HepG2 (cell line): ENCODE data around the gene UGT1A8. TPM values are rescaled to one million over a fixed set of nuclear protein-coding genes. Genes with fewer than 3 reads are reported as not detected.

Source experiments
- ATAC-seq: fragments of 200-7000 bp; cut with Tn5 transposase; 3 replicates; pipeline ENCODE4 v1.9.1; 2020; ENCODE audit warnings: mild to moderate bottlenecking, moderate library complexity
- BruUV-seq: library from RNA; stranded (reverse); fragments of 400-500 nt; replicated peaks from 2 replicates; lab custom pipeline; 2021; lab: Mats Ljungman, UMichigan
- CTCF ChIA-PET: fragments of 300-600 bp; formaldehyde crosslinking; extraction: SDS; loops from one replicate; lab custom pipeline; 2021; ENCODE audit warnings: low total read pairs, inconsistent platforms, low intra/inter-chr PET ratio; lab: Yijun Ruan, JAX
- POLR2A ChIA-PET: fragments of 350-600 bp; sonication (Branson Sonifier 250); formaldehyde crosslinking; loops from one replicate; lab custom pipeline; 2020; ENCODE audit warnings: antibody characterized with exemption, inconsistent platforms; lab: Yijun Ruan, JAX
- DNase-seq: peaks from one replicate; pipeline ENCODE4 v3.0.0-alpha.2; 2015; ENCODE audit warnings: low spot score
- FAIRE-seq: peaks from 3 replicates; lab custom pipeline; 2011; peaks lifted over from hg19 to GRCh38; lab: Jason Lieb, UNC
- H2AFZ ChIP-seq: one replicate; pipeline ENCODE4 v1.6.1; 2011; ENCODE audit warnings: low read length, inconsistent platforms
- H3K27ac ChIP-seq: fragments of 300-600 bp; 3 replicates; pipeline ENCODE4 v1.8.0; 2011; ENCODE audit warnings: mixed run types, mild to moderate bottlenecking, mixed read lengths, low read length, inconsistent platforms; ENCODE audit not compliant: insufficient read depth; ENCODE audit errors: extremely low read length
- H3K27me3 ChIP-seq, 2 experiments: fragments of 200-600 bp in 1 of 2; 2 replicates in 1 of 2; 3 replicates in 1 of 2; pipeline versions ENCODE4 v1.6.0 to v1.8.0; 2011; ENCODE audit warnings: low read length in 2 of 2, mild to moderate bottlenecking in 2 of 2, moderate library complexity in 2 of 2, inconsistent platforms in 1 of 2; ENCODE audit not compliant: insufficient read depth in 2 of 2, control insufficient read depth in 1 of 2
- H3K36me3 ChIP-seq, 2 experiments: fragments of 200-600 bp in 1 of 2; replicated peaks in 1 of 2; 2 replicates in 1 of 2; 3 replicates in 1 of 2; pipeline versions ENCODE4 v1.5.1 to v1.8.0; 2011; ENCODE audit warnings: low read length in 2 of 2, inconsistent platforms in 1 of 2; ENCODE audit not compliant: insufficient read depth in 2 of 2, control insufficient read depth in 1 of 2
- H3K4me1 ChIP-seq: 2 replicates; pipeline ENCODE4 v1.5.1; 2012; ENCODE audit warnings: low read length, inconsistent platforms; ENCODE audit not compliant: insufficient read depth
- H3K4me2 ChIP-seq: 2 replicates; pipeline ENCODE4 v1.6.0; 2011; ENCODE audit warnings: low read depth, low read length, inconsistent platforms
- H3K4me3 ChIP-seq, 3 experiments: fragments of 200-600 bp in 1 of 3; sonication (generic), shearing (Covaris generic) in 1 of 3; replicated peaks in 1 of 3; 2 replicates each; pipeline ENCODE4 v1.5.1; 2011 to 2016; ENCODE audit warnings: low read length in 3 of 3, inconsistent platforms in 2 of 3, low read depth in 2 of 3, mild to moderate bottlenecking in 2 of 3, control low read depth in 1 of 3, mixed read lengths in 1 of 3; ENCODE audit not compliant: insufficient read depth in 1 of 3
- H3K79me2 ChIP-seq: one replicate; pipeline ENCODE4 v1.6.1; 2011; ENCODE audit warnings: low read length, inconsistent platforms; ENCODE audit not compliant: insufficient read depth
- H3K9ac ChIP-seq: 2 replicates; pipeline ENCODE4 v1.6.0; 2011; ENCODE audit warnings: mild to moderate bottlenecking, low read depth, low read length, inconsistent platforms; ENCODE audit not compliant: insufficient read depth
- H3K9me3 ChIP-seq: 2 replicates; pipeline ENCODE4 v1.5.1; 2012; ENCODE audit warnings: mild to moderate bottlenecking, low read length
- H4K20me1 ChIP-seq: 2 replicates; pipeline ENCODE4 v1.6.0; 2011; ENCODE audit warnings: inconsistent platforms, mild to moderate bottlenecking, low read length, moderate library complexity; ENCODE audit not compliant: insufficient read depth
- ARID3A ChIP-seq: IDR thresholded peaks from 2 replicates; pipeline ENCODE4 v1.6.1; 2012; ENCODE audit warnings: low read depth, low read length, improper control_type of control experiment
- CEBPG ChIP-seq: IDR thresholded peaks from 2 replicates; pipeline ENCODE4 v1.6.1; 2016
- KLF15 ChIP-seq: sonication (generic); formaldehyde crosslinking; IDR thresholded peaks from 2 replicates; pipeline ENCODE4 v1.8.1; 2023; ENCODE audit warnings: borderline replicate concordance, mild to moderate bottlenecking, inconsistent platforms, missing genetic modification reagents, mixed read lengths
- NFRKB ChIP-seq: fragments of 450-650 bp; IDR thresholded peaks from 2 replicates; pipeline ENCODE4 v1.6.1; 2017
- SP2 ChIP-seq: sonication (generic); formaldehyde crosslinking; IDR thresholded peaks from 2 replicates; pipeline ENCODE4 v1.5.1; 2020; ENCODE audit warnings: mild to moderate bottlenecking, missing genetic modification reagents
- SYNCRIP ChIP-seq: fragments of 200-400 bp; formaldehyde crosslinking; IDR thresholded peaks from 2 replicates; pipeline ENCODE4 v1.6.1; 2018; ENCODE audit warnings: mild to moderate bottlenecking, low read depth, low read length; ENCODE audit not compliant: insufficient read depth
- TIGD3 ChIP-seq: sonication (generic); formaldehyde crosslinking; IDR thresholded peaks from 2 replicates; pipeline ENCODE4 v1.5.1; 2020; ENCODE audit warnings: mild to moderate bottlenecking, missing genetic modification reagents, borderline replicate concordance
- ZBTB34 ChIP-seq: sonication (generic); formaldehyde crosslinking; IDR thresholded peaks from 2 replicates; pipeline ENCODE4 v1.8.0; 2022; ENCODE audit warnings: mild to moderate bottlenecking, missing genetic modification reagents
- ZHX1 ChIP-seq: sonication (generic); formaldehyde crosslinking; IDR thresholded peaks from 2 replicates; pipeline ENCODE4 v1.8.1; 2022; ENCODE audit warnings: low read depth, mild to moderate bottlenecking, missing genetic modification reagents
- ZMYM3 ChIP-seq: sonication (generic); formaldehyde crosslinking; IDR thresholded peaks from 2 replicates; pipeline ENCODE4 v1.5.1; 2020; ENCODE audit warnings: mild to moderate bottlenecking, missing genetic modification reagents
- ZNF326 ChIP-seq: sonication (generic); formaldehyde crosslinking; IDR thresholded peaks from 2 replicates; pipeline ENCODE4 v1.4.0; 2020; ENCODE audit warnings: missing genetic modification reagents, borderline replicate concordance
- ZSCAN31 ChIP-seq: sonication (generic); formaldehyde crosslinking; IDR thresholded peaks from 2 replicates; pipeline ENCODE4 v1.5.0; 2020; ENCODE audit warnings: low read depth, mild to moderate bottlenecking, missing genetic modification reagents
- in situ Hi-C: cut with HindIII; loops from 2 replicates; pipeline ENCODE4 v1.10.0; 2017; ENCODE audit warnings: low pct_unique_long_range_greater_than_20kb; ENCODE audit not compliant: extremely low pct_ligation_motif_present
- intact Hi-C: fragments of 100-400 bp; cut with micrococcal nuclease; formaldehyde crosslinking; loops from one replicate; pipeline ENCODE4 v1.10.0; 2022; ENCODE audit not compliant: unreplicated experiment
- polyA plus RNA-seq, 8 experiments: library from polyadenylated mRNA; depleted of rRNA in 3 of 8; stranded (reverse) in 7 of 8; unstranded in 1 of 8; fragments of >200 nt; fragmentation: Illumina TruSeq in 4 of 8; extraction: Trizol in 4 of 8; gene quantifications; 2 replicates each; pipeline versions ENCODE4 v1.2.1 to v1.2.3, GENCODE V29; 2011 to 2016; ENCODE audit warnings: low read depth in 4 of 8, missing spikeins in 1 of 8, mixed read lengths in 1 of 8; ENCODE audit not compliant: insufficient read depth in 1 of 8
- total RNA-seq, 5 experiments: library from RNA; depleted of rRNA; stranded (reverse); fragments of >200 nt; fragmentation: Illumina TruSeq; extraction: Trizol; gene quantifications; 2 replicates each; pipeline ENCODE4 v1.2.3, GENCODE V29; 2016; ENCODE audit warnings: low read depth in 1 of 5
- TF ChIP-seq, protein P1 (sequence below): sonication (generic); formaldehyde crosslinking; IDR thresholded peaks from 2 replicates; pipeline ENCODE4 v1.4.0; 2020; ENCODE audit warnings: mild to moderate bottlenecking, missing genetic modification reagents

UGT1A8 gene
- total and polyA plus RNA-seq, 2 of the 13 experiments (the other 11 are each of a cell fraction or from before 2014, with no cell fraction given), result not detected

- Histone ChIP-seq H3K36me3 (no peaks in the 10 kb centered on the region), H3K79me2 (no peaks in the 10 kb centered on the region), H3K27ac (no peak overlapping the region), H3K4me1 (no peaks in the 10 kb centered on the region), H3K4me2 (no peak overlapping the region), H3K9me3 (0 out of 2 replicates have a peak, but pooled peaks cover 4% of the 10 kb centered on the region), H3K4me3 (no peak overlapping the region), H4K20me1 (no peaks in the 10 kb centered on the region), H2AFZ (no peak overlapping the region), H3K9ac (no peak overlapping the region), H3K27me3 (peaks cover 0 to 9% of the 10 kb centered on the region in 2 experiments; a peak in 2 of 5 replicates)
- ATAC-seq (no peak), FAIRE-seq (no peak), DNase-seq (no peak)
- ChIA-PET POLR2A (no interaction called here), CTCF (no interaction called here)
- intact Hi-C loops (no loop called here), in situ Hi-C loops (no loop called here)
- BruUV-seq, result no TSS peak
- TF ChIP-seq ARID3A (no peak), SYNCRIP (no peak), CEBPG (CRISPR knock-in tag) (no peak), ZNF326 (CRISPR knock-in tag) (no peak), ZHX1 (CRISPR knock-in tag) (no peak), ZBTB34 (CRISPR knock-in tag) (no peak), ZMYM3 (CRISPR knock-in tag) (no peak), TIGD3 (CRISPR knock-in tag) (no peak), SP2 (no peak), NFRKB (no peak), ZSCAN31 (CRISPR knock-in tag) (no peak), KLF15 (CRISPR knock-in tag) (no peak)
- TF ChIP-seq, protein P1, sequence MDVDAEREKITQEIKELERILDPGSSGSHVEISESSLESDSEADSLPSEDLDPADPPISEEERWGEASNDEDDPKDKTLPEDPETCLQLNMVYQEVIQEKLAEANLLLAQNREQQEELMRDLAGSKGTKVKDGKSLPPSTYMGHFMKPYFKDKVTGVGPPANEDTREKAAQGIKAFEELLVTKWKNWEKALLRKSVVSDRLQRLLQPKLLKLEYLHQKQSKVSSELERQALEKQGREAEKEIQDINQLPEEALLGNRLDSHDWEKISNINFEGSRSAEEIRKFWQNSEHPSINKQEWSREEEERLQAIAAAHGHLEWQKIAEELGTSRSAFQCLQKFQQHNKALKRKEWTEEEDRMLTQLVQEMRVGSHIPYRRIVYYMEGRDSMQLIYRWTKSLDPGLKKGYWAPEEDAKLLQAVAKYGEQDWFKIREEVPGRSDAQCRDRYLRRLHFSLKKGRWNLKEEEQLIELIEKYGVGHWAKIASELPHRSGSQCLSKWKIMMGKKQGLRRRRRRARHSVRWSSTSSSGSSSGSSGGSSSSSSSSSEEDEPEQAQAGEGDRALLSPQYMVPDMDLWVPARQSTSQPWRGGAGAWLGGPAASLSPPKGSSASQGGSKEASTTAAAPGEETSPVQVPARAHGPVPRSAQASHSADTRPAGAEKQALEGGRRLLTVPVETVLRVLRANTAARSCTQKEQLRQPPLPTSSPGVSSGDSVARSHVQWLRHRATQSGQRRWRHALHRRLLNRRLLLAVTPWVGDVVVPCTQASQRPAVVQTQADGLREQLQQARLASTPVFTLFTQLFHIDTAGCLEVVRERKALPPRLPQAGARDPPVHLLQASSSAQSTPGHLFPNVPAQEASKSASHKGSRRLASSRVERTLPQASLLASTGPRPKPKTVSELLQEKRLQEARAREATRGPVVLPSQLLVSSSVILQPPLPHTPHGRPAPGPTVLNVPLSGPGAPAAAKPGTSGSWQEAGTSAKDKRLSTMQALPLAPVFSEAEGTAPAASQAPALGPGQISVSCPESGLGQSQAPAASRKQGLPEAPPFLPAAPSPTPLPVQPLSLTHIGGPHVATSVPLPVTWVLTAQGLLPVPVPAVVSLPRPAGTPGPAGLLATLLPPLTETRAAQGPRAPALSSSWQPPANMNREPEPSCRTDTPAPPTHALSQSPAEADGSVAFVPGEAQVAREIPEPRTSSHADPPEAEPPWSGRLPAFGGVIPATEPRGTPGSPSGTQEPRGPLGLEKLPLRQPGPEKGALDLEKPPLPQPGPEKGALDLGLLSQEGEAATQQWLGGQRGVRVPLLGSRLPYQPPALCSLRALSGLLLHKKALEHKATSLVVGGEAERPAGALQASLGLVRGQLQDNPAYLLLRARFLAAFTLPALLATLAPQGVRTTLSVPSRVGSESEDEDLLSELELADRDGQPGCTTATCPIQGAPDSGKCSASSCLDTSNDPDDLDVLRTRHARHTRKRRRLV (CRISPR knock-in tag), result no peak
Observed at GRCh38 chr2:233639860-233640259, 22.4 kb downstream of the UGT1A8 start.
